NB4 (cell line): ENCODE data around the gene KCNQ1.

Experiments
- DNase-seq: peaks from one replicate; pipeline ENCODE4 v3.0.0; 2010; ENCODE audit warnings: low read depth
- H3K4me3 ChIP-seq: one replicate; pipeline ENCODE4 v1.5.1; 2011; ENCODE audit warnings: mild to moderate bottlenecking, low read depth, low read length, moderate library complexity
- CTCF ChIP-seq: IDR thresholded peaks from one replicate; pipeline ENCODE4 v1.5.1; 2012; ENCODE audit warnings: low read depth, low read length
- MAX ChIP-seq: IDR thresholded peaks from 2 replicates; pipeline ENCODE4 v1.6.1; 2011; ENCODE audit warnings: low read depth, low read length
- MYC ChIP-seq: IDR thresholded peaks from 2 replicates; pipeline ENCODE4 v1.6.1; 2011; ENCODE audit warnings: low read depth, low read length
- POLR2A ChIP-seq: IDR thresholded peaks from 2 replicates; pipeline ENCODE4 v1.6.1; 2011; ENCODE audit warnings: mild to moderate bottlenecking; ENCODE audit not compliant: insufficient read length; ENCODE audit errors: extremely low read depth

KCNQ1 gene

GRCh38 chr11:2573240-2574042, 128.6 kb downstream of the KCNQ1 start:
- TF ChIP-seq MAX (no peak), MYC (no peak), CTCF (no peak), POLR2A (no peak)
- no peak overlapping the region for H3K4me3 ChIP-seq
- DNase-seq: no peak

- TF ChIP-seq POLR2A (no peak), MYC (no peak), MAX (no peak), CTCF (no peak)
- no peak for DNase-seq
- no peak overlapping the region for H3K4me3 ChIP-seq
Measured at GRCh38 chr11:2574043-2574552, 129.3 kb downstream of the KCNQ1 start.

GRCh38 chr11:2574553-2575535, 130.0 kb downstream of the KCNQ1 start:
- TF ChIP-seq MAX (no peak), POLR2A (no peak), CTCF (no peak)
- DNase-seq: no peak
- H3K4me3 ChIP-seq: no peak overlapping the region

- DNase-seq: no peak
- H3K4me3 ChIP-seq: no peak overlapping the region
- TF ChIP-seq MYC (no peak), MAX (no peak), POLR2A (no peak), CTCF (no peak)
Measured at GRCh38 chr11:2575591-2576051, 130.8 kb downstream of the KCNQ1 start.

GRCh38 chr11:2576111-2576510, 131.3 kb downstream of the KCNQ1 start:
- no peak for TF ChIP-seq CTCF
- TF ChIP-seq POLR2A: no peak
- TF ChIP-seq MYC: no peak
- TF ChIP-seq MAX: no peak
- DNase-seq: no peak
- no peak overlapping the region for H3K4me3 ChIP-seq
